ENCODE data around the gene FETUB. TPM values are rescaled to one million over a fixed set of nuclear protein-coding genes. Genes with fewer than 3 reads are reported as not detected.

FETUB gene
- polyA plus RNA-seq, 2 of the 4 experiments (the other 2 are of a cell fraction): 0.06 to 0.10 TPM

DNA sequence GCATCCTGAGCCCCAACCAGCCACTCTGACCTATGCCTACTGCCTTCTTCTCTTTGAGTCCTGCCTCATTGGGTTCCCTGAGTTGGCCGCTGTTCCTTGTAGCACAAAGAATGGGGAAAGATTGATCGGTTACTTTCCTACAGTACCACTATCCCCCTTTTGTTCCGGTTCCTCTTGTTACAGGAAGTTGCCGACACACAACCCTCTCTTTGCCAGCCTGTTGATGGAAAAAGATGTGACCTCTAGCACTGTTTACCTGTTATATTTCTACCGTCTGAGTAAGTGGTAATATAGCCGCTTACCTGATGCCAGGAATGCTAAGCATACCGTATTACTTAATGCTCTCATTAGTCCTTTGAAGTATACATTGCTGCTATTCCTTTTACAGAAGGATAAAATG, 37.0 kb upstream of the FETUB start (continued):
- no peak for TF ChIP-seq BHLHE40 (IDR thresholded peaks at IDR 0.05; ENCODE audit: low read depth, low read length)

DNA sequence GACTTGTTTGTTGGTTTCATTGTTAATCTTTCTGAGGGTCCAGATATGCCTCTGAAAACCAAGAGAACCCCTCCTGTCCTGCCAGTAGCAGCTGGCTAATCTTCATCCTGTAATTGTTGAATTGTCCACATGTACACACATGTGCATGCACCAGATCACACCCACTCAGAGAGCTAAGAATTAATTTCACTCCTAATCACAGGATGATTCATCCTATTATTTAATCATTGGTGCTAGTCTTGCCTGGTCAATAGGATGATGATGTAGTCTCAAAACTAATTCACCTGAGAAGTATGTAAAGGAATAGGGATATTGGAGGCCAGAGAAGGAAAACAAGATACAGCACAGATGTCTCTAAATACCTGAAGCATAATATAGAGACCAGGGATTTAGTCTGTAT, 35.1 kb upstream of the FETUB start:
- no peak overlapping the region for H3K4me3 ChIP-seq

More for the DNA sequence above, 35.1 kb upstream of the FETUB start:
- FAIRE-seq (no peak), DNase-seq (ENCODE audit: low read depth in 1 of 2, low spot score in 1 of 2) (no peak), ATAC-seq (no peak)
- H3K4me2 ChIP-seq: no peak overlapping the region
- TF ChIP-seq HMGXB4 (CRISPR knock-in tag; IDR thresholded peaks at IDR 0.05; ENCODE audit: borderline replicate concordance): no peak
- TF ChIP-seq ESRRA (IDR thresholded peaks at IDR 0.05; ENCODE audit: borderline replicate concordance, low read length): no peak
- no peak for TF ChIP-seq RCOR1 (IDR thresholded peaks at IDR 0.05; ENCODE audit: low read depth, low read length)
- no peak for TF ChIP-seq POLR2AphosphoS2 (conservative IDR thresholded peaks at IDR 0.05; ENCODE audit: low read length)
- no peak for TF ChIP-seq CEBPB (IDR thresholded peaks at IDR 0.05)
- TF ChIP-seq BCL3 (IDR thresholded peaks at IDR 0.05): no peak
- TF ChIP-seq HOXA7 (CRISPR knock-in tag; IDR thresholded peaks at IDR 0.05): no peak
- TF ChIP-seq BHLHE40 (IDR thresholded peaks at IDR 0.05; ENCODE audit: low read depth, low read length): no peak
- no peak for TF ChIP-seq HOXB13 (CRISPR knock-in tag; IDR thresholded peaks at IDR 0.05; ENCODE audit: low read depth)
- no peak for TF ChIP-seq KDM1A (IDR thresholded peaks at IDR 0.05; ENCODE audit: low read depth)
- TF ChIP-seq, protein P1, sequence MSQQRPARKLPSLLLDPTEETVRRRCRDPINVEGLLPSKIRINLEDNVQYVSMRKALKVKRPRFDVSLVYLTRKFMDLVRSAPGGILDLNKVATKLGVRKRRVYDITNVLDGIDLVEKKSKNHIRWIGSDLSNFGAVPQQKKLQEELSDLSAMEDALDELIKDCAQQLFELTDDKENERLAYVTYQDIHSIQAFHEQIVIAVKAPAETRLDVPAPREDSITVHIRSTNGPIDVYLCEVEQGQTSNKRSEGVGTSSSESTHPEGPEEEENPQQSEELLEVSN (IDR thresholded peaks at IDR 0.05; ENCODE audit: borderline replicate concordance, low read depth): no peak
- no peak for TF ChIP-seq HES2 (IDR thresholded peaks at IDR 0.05)
- TF ChIP-seq ZSCAN20 (CRISPR knock-in tag; IDR thresholded peaks at IDR 0.05): no peak
- no peak for TF ChIP-seq RARB (CRISPR knock-in tag; IDR thresholded peaks at IDR 0.05)
- no peak for TF ChIP-seq PHF8 (IDR thresholded peaks at IDR 0.05; ENCODE audit: borderline replicate concordance, low read depth)
- TF ChIP-seq PBX3 (IDR thresholded peaks at IDR 0.05): no peak
- TF ChIP-seq EHMT2 (IDR thresholded peaks at IDR 0.05; ENCODE audit: low read depth): no peak
- TF ChIP-seq ELK1 (IDR thresholded peaks at IDR 0.05; ENCODE audit: low read depth, low read length): no peak
- no peak for TF ChIP-seq FOXS1 (CRISPR knock-in tag; IDR thresholded peaks at IDR 0.05)
- H3K4me1 ChIP-seq: peaks cover 19% of the 10 kb centered on the region
- ChIA-PET POLR2A (no interaction called here), CTCF (interaction anchor here (4.5 kb wide), 1 partner anchor 11 kb away, joined by 38 read pairs; no protein-coding TSS in a partner anchor)
- no peaks in the 10 kb centered on the region for H3K9me3 ChIP-seq
- H3K27ac ChIP-seq: no peak overlapping the region; a peak in 1 of 6 replicates
